CD4-positive, alpha-beta T cell (primary cell): ENCODE results near the gene HIGD1A. TPM values are rescaled to one million over a fixed set of nuclear protein-coding genes. Genes with fewer than 3 reads are reported as not detected.

Experiments
- ATAC-seq: fragments of 200-7000 bp; cut with Tn5 transposase; one replicate; pipeline ENCODE4 v1.10.0; 2022; ENCODE audit warnings: mild to moderate bottlenecking; ENCODE audit not compliant: poor library complexity
- CTCF ChIA-PET: fragments of 350-600 bp; sonication (Branson Sonifier 250); formaldehyde crosslinking; loops from one replicate; lab custom pipeline; 2021; ENCODE audit warnings: antibody characterized with exemption, inconsistent platforms; lab: Charles Lee
- POLR2A ChIA-PET: fragments of 350-600 bp; sonication (Branson Sonifier 250); formaldehyde crosslinking; loops from one replicate; lab custom pipeline; 2021; ENCODE audit warnings: antibody characterized with exemption, inconsistent platforms; lab: Charles Lee
- DNase-seq, 14 experiments: peaks; one replicate each; pipeline ENCODE4 v3.0.0-alpha.2; 2013 to 2020; ENCODE audit warnings: mixed read lengths in 2 of 14
- H3K27ac ChIP-seq, 2 donors: one replicate each; pipeline versions ENCODE4 v1.5.1 to v1.7.0; 2013; ENCODE audit warnings: low read length in 2 of 2, low read depth in 1 of 2, mild to moderate bottlenecking in 1 of 2
- H3K27me3 ChIP-seq, 2 experiments: 1 replicate in 1 of 2; 2 replicates in 1 of 2; pipeline versions ENCODE4 v1.6.1 to v1.7.0; 2013; ENCODE audit warnings: low read length in 2 of 2, control low read depth in 1 of 2, mild to moderate bottlenecking in 1 of 2, moderate library complexity in 1 of 2; ENCODE audit not compliant: insufficient read depth in 2 of 2, control insufficient read depth in 1 of 2
- H3K36me3 ChIP-seq: one replicate; pipeline ENCODE4 v1.6.1; 2013; ENCODE audit warnings: low read length, control low read depth; ENCODE audit not compliant: insufficient read depth
- H3K4me1 ChIP-seq: one replicate; pipeline ENCODE4 v1.6.1; 2013; ENCODE audit warnings: low read length, control low read depth; ENCODE audit not compliant: insufficient read depth
- H3K4me3 ChIP-seq: one replicate; pipeline ENCODE4 v1.5.1; 2013; ENCODE audit warnings: mild to moderate bottlenecking, low read length, moderate library complexity
- H3K9me3 ChIP-seq, 2 experiments: 1 replicate in 1 of 2; 2 replicates in 1 of 2; pipeline versions ENCODE4 v1.6.1 to v1.7.0; 2013; ENCODE audit warnings: low read length in 2 of 2, mild to moderate bottlenecking in 2 of 2, control low read depth in 1 of 2, moderate library complexity in 1 of 2; ENCODE audit not compliant: control insufficient read depth in 1 of 2, insufficient read depth in 1 of 2
- H3K27ac Mint-ChIP-seq: one replicate; pipeline ENCODE4 v1.8.0; 2020; ENCODE audit warnings: mixed read lengths
- H3K27me3 Mint-ChIP-seq: one replicate; pipeline ENCODE4 v1.8.0; 2021; ENCODE audit warnings: mixed read lengths
- H3K36me3 Mint-ChIP-seq: one replicate; pipeline ENCODE4 v1.8.0; 2021; ENCODE audit warnings: low read depth, mixed read lengths
- H3K4me1 Mint-ChIP-seq: one replicate; pipeline ENCODE4 v1.8.0; 2021; ENCODE audit warnings: low read depth, mixed read lengths
- H3K4me3 Mint-ChIP-seq: one replicate; pipeline ENCODE4 v1.8.0; 2020; ENCODE audit warnings: mild to moderate bottlenecking, mixed read lengths
- H3K9me3 Mint-ChIP-seq: one replicate; pipeline ENCODE4 v1.8.0; 2020; ENCODE audit warnings: mixed read lengths
- intact Hi-C, 2 experiments: fragments of 100-400 bp; cut with DNase I in 1 of 2; cut with micrococcal nuclease in 1 of 2; formaldehyde crosslinking; loops; one replicate each; pipeline versions ENCODE4 v1.15.1 to v1.9.0; 2023 to 2025; cut with DNase I, micrococcal nuclease
- total RNA-seq, 174 experiments: library from RNA in 2 of 174; stranded (reverse) in 2 of 174; gene quantifications; one replicate each; pipeline ENCODE4 v1.2.3 and lab custom pipeline; 2021 to 2026
- TF ChIP-seq, protein P1 (sequence below): fragments of 200-600 bp; IDR thresholded peaks from one replicate; pipeline ENCODE4 v1.8.0; 2022; ENCODE audit warnings: antibody characterized with exemption, mild to moderate bottlenecking

HIGD1A gene
- total RNA-seq, 2 experiments from 2014 or later: 9.3 to 11.3 TPM

DNA sequence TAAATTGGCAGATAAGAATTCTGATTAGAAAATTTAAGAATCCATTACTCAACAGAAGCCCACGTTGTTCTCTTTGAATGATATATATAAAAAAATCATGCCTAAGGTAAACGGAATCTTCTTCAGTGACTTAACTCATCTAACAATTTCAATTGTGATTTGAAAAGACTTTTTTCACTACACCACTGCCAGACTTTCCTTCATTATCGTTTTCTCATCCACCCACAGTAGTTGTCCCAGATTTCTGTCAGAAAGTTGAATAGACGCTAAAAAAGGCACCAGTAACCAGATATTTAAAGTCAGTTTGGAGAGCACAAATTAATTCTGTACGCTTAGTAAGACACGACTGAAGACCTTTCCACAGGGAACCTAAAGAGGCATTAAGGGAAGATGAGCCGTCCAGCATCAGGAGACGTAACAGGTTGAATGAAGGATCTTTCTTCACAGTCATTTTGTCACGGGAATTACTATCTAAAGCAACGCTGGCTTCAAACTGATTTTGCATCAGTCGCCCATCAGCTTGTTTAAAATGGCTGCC, 1.3 kb downstream of the HIGD1A start:
- H3K36me3 ChIP-seq: no peaks in the 10 kb centered on the region
- intact Hi-C loops: loop anchor here in 1 of 2 experiments (2.0 to 10.0 kb wide), 2 partner anchors 22 to 302 kb away; partner anchors contain the start of gene POMGNT2
- H3K27ac ChIP-seq: no peak overlapping the region
- POLR2A ChIA-PET: interaction anchor here (1.7 kb wide), 1 partner anchor 9 kb away, joined by 6 read pairs; no protein-coding TSS in a partner anchor
- TF ChIP-seq, protein P1, sequence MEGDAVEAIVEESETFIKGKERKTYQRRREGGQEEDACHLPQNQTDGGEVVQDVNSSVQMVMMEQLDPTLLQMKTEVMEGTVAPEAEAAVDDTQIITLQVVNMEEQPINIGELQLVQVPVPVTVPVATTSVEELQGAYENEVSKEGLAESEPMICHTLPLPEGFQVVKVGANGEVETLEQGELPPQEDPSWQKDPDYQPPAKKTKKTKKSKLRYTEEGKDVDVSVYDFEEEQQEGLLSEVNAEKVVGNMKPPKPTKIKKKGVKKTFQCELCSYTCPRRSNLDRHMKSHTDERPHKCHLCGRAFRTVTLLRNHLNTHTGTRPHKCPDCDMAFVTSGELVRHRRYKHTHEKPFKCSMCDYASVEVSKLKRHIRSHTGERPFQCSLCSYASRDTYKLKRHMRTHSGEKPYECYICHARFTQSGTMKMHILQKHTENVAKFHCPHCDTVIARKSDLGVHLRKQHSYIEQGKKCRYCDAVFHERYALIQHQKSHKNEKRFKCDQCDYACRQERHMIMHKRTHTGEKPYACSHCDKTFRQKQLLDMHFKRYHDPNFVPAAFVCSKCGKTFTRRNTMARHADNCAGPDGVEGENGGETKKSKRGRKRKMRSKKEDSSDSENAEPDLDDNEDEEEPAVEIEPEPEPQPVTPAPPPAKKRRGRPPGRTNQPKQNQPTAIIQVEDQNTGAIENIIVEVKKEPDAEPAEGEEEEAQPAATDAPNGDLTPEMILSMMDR: no peak
- peak overlapping the region; percentile 92 for H3K4me3 ChIP-seq
- Mint-ChIP-seq H3K27ac (peak overlapping the region; percentile 97), H3K4me3 (peak overlapping the region; percentile 99), H3K27me3 (peaks cover 17% of the 10 kb centered on the region), H3K9me3 (no peaks in the 10 kb centered on the region), H3K36me3 (peaks cover 13% of the 10 kb centered on the region), H3K4me1 (peaks cover 55% of the 10 kb centered on the region)
- CTCF ChIA-PET: interaction anchor here (0.6 kb wide), 1 partner anchor 700 kb away, joined by 3 read pairs; no protein-coding TSS in a partner anchor
- ATAC-seq: no peak
- no peaks in the 10 kb centered on the region for H3K9me3 ChIP-seq
- DNase-seq: no peak
- peaks cover 4% of the 10 kb centered on the region in 2 experiments for H3K27me3 ChIP-seq
- H3K4me1 ChIP-seq: peaks cover 26% of the 10 kb centered on the region

DNA sequence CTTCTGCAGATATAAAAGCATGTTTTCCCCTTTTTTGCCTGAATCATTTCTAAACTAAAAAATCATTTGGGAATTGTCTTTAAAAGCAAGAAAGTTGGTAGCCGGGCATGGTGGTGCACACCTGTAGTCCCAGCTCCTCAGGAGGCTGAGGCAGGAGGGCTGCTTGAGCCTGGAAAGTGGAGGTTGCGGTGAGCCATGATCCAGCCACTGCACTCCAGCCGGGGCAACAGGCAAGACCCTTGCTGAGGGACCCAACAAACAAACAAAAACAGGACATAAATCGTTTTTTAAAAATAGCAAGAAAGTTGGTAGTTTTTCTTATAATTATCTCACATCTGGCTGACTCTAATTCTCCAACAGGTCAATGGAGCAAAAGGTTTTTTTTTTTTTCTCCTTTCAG, 2.5 kb downstream of the HIGD1A start:
- H3K4me3 ChIP-seq: no peak overlapping the region
- ChIA-PET POLR2A (no interaction called here), CTCF (no interaction called here)
- no peaks in the 10 kb centered on the region for H3K36me3 ChIP-seq
- Mint-ChIP-seq H3K4me3 (peak overlapping the region; percentile 48), H3K27ac (no peak overlapping the region), H3K27me3 (peaks cover 14% of the 10 kb centered on the region), H3K4me1 (peaks cover 55% of the 10 kb centered on the region), H3K9me3 (no peaks in the 10 kb centered on the region), H3K36me3 (peaks cover 13% of the 10 kb centered on the region)
- intact Hi-C loops: loop anchor here in 1 of 2 experiments (2.0 to 10.0 kb wide), 2 partner anchors 21 to 303 kb away; partner anchors contain the start of gene POMGNT2
- DNase-seq (no peak), ATAC-seq (no peak)
- H3K9me3 ChIP-seq: no peaks in the 10 kb centered on the region
- TF ChIP-seq, protein P1: no peak
- peaks cover 0 to 4% of the 10 kb centered on the region in 2 experiments for H3K27me3 ChIP-seq
- peaks cover 26% of the 10 kb centered on the region for H3K4me1 ChIP-seq
- no peak overlapping the region for H3K27ac ChIP-seq

DNA sequence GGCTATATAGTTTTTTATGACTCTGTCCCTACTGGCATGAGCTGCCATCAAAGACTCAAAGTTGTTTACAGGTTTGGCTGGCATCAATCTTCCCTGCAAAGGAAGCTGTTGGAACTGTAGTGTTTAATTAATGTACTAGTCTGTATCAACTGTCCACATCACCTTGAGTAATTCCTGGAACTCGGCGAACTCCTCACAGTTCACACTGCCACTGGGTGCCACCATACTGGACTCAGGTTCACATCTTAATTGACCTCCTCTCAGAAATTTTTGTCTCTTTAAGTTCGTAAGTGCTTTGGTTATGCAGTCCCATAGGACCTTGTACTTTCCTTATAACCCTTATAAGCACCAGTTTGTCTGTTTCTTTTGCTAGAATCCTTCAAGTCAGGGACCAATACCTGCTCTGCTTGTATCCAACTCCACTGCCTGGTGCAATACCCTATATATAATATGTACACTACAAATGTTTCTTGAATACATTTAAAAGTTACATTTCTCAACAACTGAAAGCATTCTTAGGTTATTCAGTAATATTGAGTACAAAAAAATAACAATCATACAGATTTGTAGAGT, 3.2 kb downstream of the HIGD1A start:
- TF ChIP-seq, protein P1: no peak
- Histone ChIP-seq H3K36me3 (no peaks in the 10 kb centered on the region), H3K4me1 (peaks cover 26% of the 10 kb centered on the region), H3K4me3 (no peak overlapping the region), H3K9me3 (no peaks in the 10 kb centered on the region), H3K27me3 (peaks cover 0 to 4% of the 10 kb centered on the region in 2 experiments), H3K27ac (no peak overlapping the region)
- DNase-seq (no peak), ATAC-seq (no peak)
- ChIA-PET CTCF (interaction anchor here (1.0 kb wide), 1 partner anchor 30 kb away, joined by 3 read pairs; no protein-coding TSS in a partner anchor), POLR2A (no interaction called here)
- Mint-ChIP-seq H3K27me3 (peaks cover 11% of the 10 kb centered on the region), H3K27ac (no peak overlapping the region), H3K9me3 (no peaks in the 10 kb centered on the region), H3K4me3 (no peak overlapping the region), H3K4me1 (peaks cover 55% of the 10 kb centered on the region), H3K36me3 (peaks cover 13% of the 10 kb centered on the region)
- intact Hi-C loops: loop anchor here in 1 of 2 experiments (10.0 kb wide), 1 partner anchor 304 kb away; the partner anchor contains the start of gene POMGNT2
